ENCODE results near the gene MTHFR.

MTHFR gene

GRCh38 chr1:11748294-11749202 lies 57.2 kb downstream of the MTHFR start:
- ATAC-seq, result no peak
- TF ChIP-seq ISL1 (CRISPR knock-in tag; IDR thresholded peaks at IDR 0.05) (no peak), ZNF565 (CRISPR knock-in tag; conservative IDR thresholded peaks at IDR 0.05; ENCODE audit: low read depth) (no peak), RARB (CRISPR knock-in tag; IDR thresholded peaks at IDR 0.05) (no peak), GLIS3 (CRISPR knock-in tag; IDR thresholded peaks at IDR 0.05) (no peak), ZFP30 (CRISPR knock-in tag; IDR thresholded peaks at IDR 0.05) (no peak), CREB5 (CRISPR knock-in tag; IDR thresholded peaks at IDR 0.05; ENCODE audit: low read depth) (no peak), OSR1 (CRISPR knock-in tag; IDR thresholded peaks at IDR 0.05) (no peak), BACH2 (CRISPR knock-in tag; IDR thresholded peaks at IDR 0.05; ENCODE audit: borderline replicate concordance) (no peak), PPARA (CRISPR knock-in tag; IDR thresholded peaks at IDR 0.05; ENCODE audit: borderline replicate concordance) (no peak), TCF4 (CRISPR knock-in tag; IDR thresholded peaks at IDR 0.05; ENCODE audit: borderline replicate concordance) (no peak)

- ATAC-seq, result no peak
- TF ChIP-seq OSR1 (CRISPR knock-in tag; IDR thresholded peaks at IDR 0.05) (no peak), ZNF8 (CRISPR knock-in tag; IDR thresholded peaks at IDR 0.05) (no peak), CSDC2 (CRISPR knock-in tag; IDR thresholded peaks at IDR 0.05) (no peak), CREB5 (CRISPR knock-in tag; IDR thresholded peaks at IDR 0.05; ENCODE audit: low read depth) (no peak), TCF4 (CRISPR knock-in tag; IDR thresholded peaks at IDR 0.05; ENCODE audit: borderline replicate concordance) (no peak), ZFP3 (CRISPR knock-in tag; IDR thresholded peaks at IDR 0.05) (no peak), ZFP30 (CRISPR knock-in tag; IDR thresholded peaks at IDR 0.05) (no peak), PATZ1 (CRISPR knock-in tag; IDR thresholded peaks at IDR 0.05; ENCODE audit: borderline replicate concordance) (no peak)
Observed at GRCh38 chr1:11746795-11747487, 58.8 kb downstream of the MTHFR start.

GRCh38 chr1:11746092-11746491 lies 59.7 kb downstream of the MTHFR start:
- TF ChIP-seq ZNF8 (CRISPR knock-in tag; IDR thresholded peaks at IDR 0.05) (no peak), CSRNP3 (CRISPR knock-in tag; IDR thresholded peaks at IDR 0.05) (no peak), POU6F1 (CRISPR knock-in tag; IDR thresholded peaks at IDR 0.05; ENCODE audit: borderline replicate concordance, low read depth) (no peak), PPARA (CRISPR knock-in tag; IDR thresholded peaks at IDR 0.05; ENCODE audit: borderline replicate concordance) (no peak)
- no peak for ATAC-seq

GRCh38 chr1:11744287-11744686 lies 61.5 kb downstream of the MTHFR start:
- no peak for ATAC-seq
- TF ChIP-seq ESRRG (CRISPR knock-in tag; IDR thresholded peaks at IDR 0.05) (no peak), ZNF565 (CRISPR knock-in tag; conservative IDR thresholded peaks at IDR 0.05; ENCODE audit: low read depth) (no peak), PPARA (CRISPR knock-in tag; IDR thresholded peaks at IDR 0.05; ENCODE audit: borderline replicate concordance) (no peak), ZNF70 (CRISPR knock-in tag; IDR thresholded peaks at IDR 0.05) (no peak), RARB (CRISPR knock-in tag; IDR thresholded peaks at IDR 0.05) (no peak), ZNF8 (CRISPR knock-in tag; IDR thresholded peaks at IDR 0.05) (no peak), CREB5 (CRISPR knock-in tag; IDR thresholded peaks at IDR 0.05; ENCODE audit: low read depth) (no peak), TCF4 (CRISPR knock-in tag; IDR thresholded peaks at IDR 0.05; ENCODE audit: borderline replicate concordance) (no peak)
